Esophagus (tissue), 2 donors: ENCODE data around the gene WHRN. TPM values are rescaled to one million over a fixed set of nuclear protein-coding genes. Genes with fewer than 3 reads are reported as not detected.

ENCODE experiments used
- H3K27ac ChIP-seq, 2 donors: one replicate each; pipeline ENCODE4 v1.5.1; 2013; ENCODE audit warnings: low read depth in 2 of 2, mild to moderate bottlenecking in 2 of 2, inconsistent platforms in 1 of 2, low read length in 1 of 2, moderate library complexity in 1 of 2
- H3K27me3 ChIP-seq, 2 donors: one replicate each; pipeline ENCODE4 v1.6.1; 2013; ENCODE audit warnings: low read length in 2 of 2, control low read depth in 1 of 2, mild to moderate bottlenecking in 1 of 2; ENCODE audit not compliant: insufficient read depth in 2 of 2, control insufficient read depth in 1 of 2
- H3K36me3 ChIP-seq, 2 donors: one replicate each; pipeline ENCODE4 v1.6.1; 2013; ENCODE audit warnings: low read length in 1 of 2; ENCODE audit not compliant: control insufficient read depth in 2 of 2, insufficient read depth in 2 of 2
- H3K4me1 ChIP-seq, 2 donors: one replicate each; pipeline ENCODE4 v1.6.1; 2013; ENCODE audit warnings: low read length in 1 of 2; ENCODE audit not compliant: control insufficient read depth in 2 of 2, insufficient read depth in 2 of 2
- H3K4me3 ChIP-seq, 2 donors: one replicate each; pipeline ENCODE4 v1.5.1; 2013; ENCODE audit warnings: low read length in 2 of 2, mild to moderate bottlenecking in 2 of 2, low read depth in 1 of 2, moderate library complexity in 1 of 2
- H3K9me3 ChIP-seq, 2 donors: one replicate each; pipeline ENCODE4 v1.6.1; 2013; ENCODE audit warnings: mild to moderate bottlenecking in 2 of 2, low read depth in 1 of 2, low read length in 1 of 2, moderate library complexity in 1 of 2; ENCODE audit not compliant: control insufficient read depth in 2 of 2, insufficient read depth in 1 of 2
- WGBS, 2 donors: extraction: QIAGEN DNeasy Blood & Tissue Kit; methylation state at CpG; one replicate each; pipeline ENCODE4 v1.1.7; 2013; 5-methylcytosine and 5-hydroxymethylcytosine counted together
- polyA plus RNA-seq, 2 donors: library from polyadenylated mRNA; stranded (reverse); fragments of 200-250 nt; gene quantifications; one replicate each; pipeline ENCODE4 v1.2.3, GENCODE V29; 2013
- donor health status: healthy with polysubstance abuse.
- donor health status: Bipolar disorder and iron deficiency.

The WHRN gene
- polyA plus RNA-seq, 2 donors = 3.4 to 7.6 TPM

DNA sequence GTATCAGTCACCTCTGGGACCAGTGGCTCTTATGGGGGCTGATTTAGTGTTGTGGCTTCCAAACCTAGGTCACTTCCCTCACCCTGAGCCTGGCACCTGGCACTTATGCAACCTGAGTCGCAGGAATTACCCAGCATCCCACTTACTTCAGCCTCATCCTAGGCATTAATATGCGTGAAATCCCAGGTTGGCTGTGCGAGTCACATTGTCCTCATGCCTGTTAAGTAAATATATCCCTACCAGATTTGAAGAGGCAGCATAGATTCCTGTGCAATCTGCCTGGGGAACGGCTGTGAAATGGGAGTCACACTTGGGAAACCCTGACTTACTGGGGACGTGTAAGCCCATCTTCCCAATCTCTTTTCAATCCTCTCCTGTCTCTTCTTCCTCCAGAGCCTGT lies 74.8 kb downstream of the WHRN start:
- 78 to 83% methylated on average over 5 of the region's 5 CpGs for WGBS, 2 donors
- Histone ChIP-seq H3K27ac (no peak overlapping the region), H3K4me1 (no peaks in the 10 kb centered on the region), H3K36me3 (no peaks in the 10 kb centered on the region), H3K4me3 (no peak overlapping the region), H3K9me3 (no peaks in the 10 kb centered on the region), H3K27me3 (no peaks in the 10 kb centered on the region)

DNA sequence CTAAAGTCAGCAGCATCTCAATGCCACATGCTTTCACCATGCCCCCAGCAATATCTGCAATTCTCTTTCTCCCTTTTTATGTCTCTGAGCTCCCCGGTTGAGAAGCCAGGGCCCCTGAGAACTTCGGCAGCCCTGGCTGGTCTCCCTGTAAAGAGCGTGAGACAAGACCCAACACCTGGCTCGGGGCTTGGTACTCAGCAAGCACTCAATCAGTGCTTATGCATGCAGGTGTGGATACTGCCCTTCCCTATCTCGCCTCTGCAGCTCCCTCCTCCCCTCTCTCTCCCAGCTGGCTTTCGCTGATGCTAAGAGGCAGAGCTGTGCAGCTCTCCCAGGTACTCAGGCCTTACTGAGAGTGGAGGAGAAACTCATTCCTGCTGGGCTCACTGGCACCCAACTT lies 75.8 kb downstream of the WHRN start:
- Histone ChIP-seq H3K4me3 (no peak overlapping the region), H3K27ac (no peak overlapping the region), H3K9me3 (no peaks in the 10 kb centered on the region), H3K36me3 (no peaks in the 10 kb centered on the region), H3K27me3 (no peaks in the 10 kb centered on the region), H3K4me1 (no peaks in the 10 kb centered on the region)
- WGBS, 2 donors = 83 to 93% methylated on average over 6 of the region's 6 CpGs

DNA sequence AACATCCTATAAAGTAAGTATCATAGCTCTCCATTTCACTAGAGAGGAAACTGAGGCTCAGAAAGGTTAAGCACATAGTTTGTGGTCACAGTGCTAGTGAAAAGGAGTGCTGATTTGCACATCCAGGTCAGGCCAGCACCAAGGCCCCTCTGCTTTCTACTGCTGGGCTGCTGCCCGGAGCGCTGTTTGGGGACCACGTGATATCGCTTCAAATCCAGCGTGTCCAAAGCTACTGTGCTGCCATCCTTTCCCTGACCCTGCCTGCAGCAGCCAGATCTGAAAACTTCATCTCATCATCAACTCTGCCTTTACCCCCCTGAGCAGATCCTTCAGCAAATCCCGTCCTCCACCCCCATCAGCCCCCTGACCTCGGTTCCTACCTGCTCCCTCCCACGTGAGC lies 76.8 kb downstream of the WHRN start:
- 91 to 92% methylated on average over 8 of the region's 8 CpGs for WGBS, 2 donors

DNA sequence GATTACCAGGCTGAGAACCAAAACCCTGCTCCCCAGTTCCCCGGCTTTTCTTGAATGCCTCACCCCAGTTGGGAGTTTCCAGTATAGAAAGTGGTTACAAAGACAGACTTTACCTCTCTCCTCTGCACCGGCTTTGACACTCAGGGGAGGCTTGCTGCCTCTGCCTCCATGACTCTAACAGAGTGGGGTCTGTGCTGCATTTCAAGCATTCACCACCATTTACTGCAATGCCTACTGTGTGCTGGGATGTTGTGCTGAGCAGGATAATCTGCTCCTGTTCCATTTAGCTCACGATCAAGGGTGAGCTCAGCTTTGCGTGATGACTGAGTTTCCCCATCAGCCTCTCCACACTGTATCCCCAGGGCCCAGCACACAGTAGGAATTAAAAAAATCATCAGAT lies 77.6 kb downstream of the WHRN start:
- WGBS, 2 donors = 91 to 93% methylated on average over 4 of the region's 4 CpGs
- Histone ChIP-seq H3K4me1 (no peaks in the 10 kb centered on the region), H3K4me3 (no peak overlapping the region), H3K9me3 (no peaks in the 10 kb centered on the region), H3K27me3 (no peaks in the 10 kb centered on the region), H3K27ac (no peak overlapping the region), H3K36me3 (peaks cover 0 to 5% of the 10 kb centered on the region in 2 donors)

More for the DNA sequence above, 76.8 kb downstream of the WHRN start:
- H3K9me3 ChIP-seq = no peaks in the 10 kb centered on the region
- H3K27me3 ChIP-seq = no peaks in the 10 kb centered on the region
- H3K4me1 ChIP-seq = no peaks in the 10 kb centered on the region
- H3K36me3 ChIP-seq = peaks cover 0 to 5% of the 10 kb centered on the region in 2 donors
- no peak overlapping the region for H3K4me3 ChIP-seq
- H3K27ac ChIP-seq = no peak overlapping the region

DNA sequence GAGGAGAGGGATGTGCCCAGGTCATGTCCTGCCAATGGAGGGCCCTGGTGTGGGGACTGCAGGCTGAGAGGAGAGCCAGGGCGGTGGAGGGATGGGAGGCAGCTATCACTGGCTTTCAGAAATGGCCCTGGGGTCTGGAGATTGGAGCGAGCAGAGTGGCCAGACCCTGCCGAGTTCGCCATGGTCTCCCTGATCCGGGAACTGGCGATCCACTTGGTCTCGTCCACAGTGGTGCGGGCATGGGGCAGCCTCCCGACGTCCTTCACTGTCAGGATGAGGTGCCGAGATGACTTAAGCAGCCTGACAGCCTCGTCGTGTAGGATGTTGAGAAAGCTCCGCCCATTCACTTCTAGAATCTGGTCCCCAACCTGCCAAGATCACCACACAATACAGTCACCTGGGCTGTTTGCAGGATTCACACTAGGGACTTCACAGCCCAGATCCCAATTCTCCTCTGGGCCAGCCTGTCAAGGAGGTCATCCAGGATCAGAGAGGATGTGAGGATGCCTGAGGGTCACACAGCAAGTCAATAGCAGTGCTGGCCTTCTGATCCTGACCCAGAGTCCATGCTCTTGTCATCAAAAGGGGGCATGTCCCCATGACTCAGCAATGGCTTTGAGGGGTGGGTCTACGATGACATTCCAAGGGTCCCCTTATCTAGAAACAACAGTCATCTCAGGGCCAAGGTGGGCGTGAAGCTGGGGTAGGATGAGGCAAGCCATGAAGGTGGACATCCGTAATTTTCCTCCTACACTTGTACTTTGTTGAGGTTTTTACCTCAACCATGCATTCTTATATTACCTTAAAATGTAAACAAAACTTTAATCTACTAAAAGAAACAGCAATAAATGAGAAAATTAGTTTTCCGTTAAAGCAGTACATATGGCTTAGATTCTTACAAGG lies 79.0 kb downstream of the WHRN start:
- Histone ChIP-seq H3K27me3 (no peaks in the 10 kb centered on the region), H3K4me1 (no peaks in the 10 kb centered on the region), H3K36me3 (peaks cover 0 to 5% of the 10 kb centered on the region in 2 donors), H3K4me3 (no peak overlapping the region), H3K27ac (no peak overlapping the region), H3K9me3 (no peaks in the 10 kb centered on the region)
- 88 to 90% methylated on average over 18 of the region's 18 CpGs for WGBS, 2 donors

DNA sequence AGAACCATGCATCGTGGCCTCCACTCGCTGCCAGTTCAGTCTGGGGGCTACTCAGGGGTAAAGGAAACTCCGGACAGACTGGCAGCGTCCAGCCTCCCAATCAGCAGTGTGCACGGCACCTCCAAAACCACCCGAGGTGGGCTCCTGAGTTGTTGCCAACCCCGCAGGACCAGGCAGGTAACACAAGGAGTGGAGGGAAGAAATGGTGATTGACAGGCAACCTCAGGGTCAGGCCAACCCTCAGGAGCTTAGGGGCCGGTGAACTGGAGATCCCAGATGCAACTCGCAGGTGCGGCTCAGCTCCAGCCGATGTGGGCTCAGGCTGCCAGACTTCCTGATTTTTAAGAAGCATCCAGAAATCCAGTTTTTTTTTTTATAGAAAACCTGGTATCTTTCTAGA lies 80.1 kb downstream of the WHRN start:
- Histone ChIP-seq H3K4me3 (no peak overlapping the region), H3K27me3 (no peaks in the 10 kb centered on the region), H3K36me3 (peaks cover 0 to 5% of the 10 kb centered on the region in 2 donors), H3K4me1 (no peaks in the 10 kb centered on the region), H3K9me3 (no peaks in the 10 kb centered on the region), H3K27ac (no peak overlapping the region)
- 87 to 88% methylated on average over 11 of the region's 11 CpGs for WGBS, 2 donors

DNA sequence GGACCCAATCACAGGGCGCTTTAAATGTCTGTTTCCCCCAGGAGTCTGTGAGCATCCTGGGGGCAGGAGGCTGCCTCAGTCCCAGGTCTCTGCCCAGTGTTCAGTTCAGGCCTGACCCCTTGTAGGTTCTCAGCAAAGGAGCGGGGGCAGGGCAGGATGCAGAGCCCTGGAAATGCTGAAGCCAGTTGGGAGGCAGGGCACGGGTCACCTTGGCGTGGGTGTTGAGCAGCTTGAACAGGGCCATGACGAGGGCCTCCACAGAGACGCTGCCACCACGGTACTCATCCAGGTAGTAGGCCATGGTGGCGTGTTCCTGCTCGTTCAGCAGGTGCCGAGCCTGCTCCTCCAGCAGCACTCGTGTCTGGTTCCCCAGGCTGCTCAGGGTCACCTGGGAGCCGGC lies 81.1 kb downstream of the WHRN start:
- Histone ChIP-seq H3K4me1 (no peaks in the 10 kb centered on the region), H3K27me3 (no peaks in the 10 kb centered on the region), H3K4me3 (no peak overlapping the region), H3K9me3 (no peaks in the 10 kb centered on the region), H3K36me3 (peaks cover 0 to 5% of the 10 kb centered on the region in 2 donors), H3K27ac (no peak overlapping the region)
- WGBS, 2 donors = 78 to 87% methylated on average over 12 of the region's 12 CpGs

DNA sequence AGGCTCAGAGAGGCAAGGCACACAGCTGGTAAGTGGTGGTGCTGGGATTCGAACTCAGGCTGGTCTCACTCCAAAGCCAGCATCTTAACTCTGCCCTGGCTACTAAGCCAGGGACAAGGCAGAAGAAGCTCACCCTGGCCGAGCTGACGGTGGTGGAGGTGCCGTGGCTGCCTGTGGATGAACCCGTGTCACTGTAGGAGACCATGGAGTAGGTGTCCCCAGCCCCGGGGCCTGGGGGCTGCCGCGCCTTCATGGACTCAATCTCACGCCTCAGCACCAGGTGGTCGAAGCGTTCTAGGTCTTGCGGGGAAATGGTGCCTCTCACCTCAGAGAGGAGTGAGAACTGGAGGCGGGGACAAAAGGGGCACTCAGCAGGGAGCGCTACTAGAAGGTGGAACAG lies 82.1 kb downstream of the WHRN start:
- WGBS, 2 donors = 91% methylated on average over 14 of the region's 14 CpGs
- no peaks in the 10 kb centered on the region for H3K4me1 ChIP-seq
- H3K27ac ChIP-seq = no peak overlapping the region
- H3K36me3 ChIP-seq = peaks cover 0 to 5% of the 10 kb centered on the region in 2 donors
- no peak overlapping the region for H3K4me3 ChIP-seq
- H3K9me3 ChIP-seq = no peaks in the 10 kb centered on the region
- H3K27me3 ChIP-seq = no peaks in the 10 kb centered on the region

DNA sequence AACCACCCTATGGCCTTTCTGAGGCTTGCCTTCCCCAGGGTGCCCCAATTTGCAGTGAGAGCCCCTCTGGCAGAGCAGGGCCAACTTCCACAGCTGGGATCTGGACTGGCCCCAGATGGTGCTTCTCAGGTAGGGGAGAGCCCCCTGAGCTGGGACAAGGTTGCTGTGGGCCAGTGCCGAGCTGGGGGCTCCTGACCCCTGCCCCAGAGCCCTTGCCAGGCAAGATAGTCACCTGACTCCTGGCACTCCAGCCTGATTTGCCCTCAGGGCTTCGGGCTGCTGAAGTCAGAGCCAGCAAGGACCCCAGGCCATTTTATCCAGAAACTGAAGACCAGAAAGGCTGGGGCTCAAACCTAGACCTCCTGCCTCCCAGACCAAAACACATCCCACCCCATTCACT lies 84.1 kb downstream of the WHRN start:
- no peaks in the 10 kb centered on the region for H3K27me3 ChIP-seq
- peaks cover 0 to 5% of the 10 kb centered on the region in 2 donors for H3K36me3 ChIP-seq
- no peaks in the 10 kb centered on the region for H3K4me1 ChIP-seq
- no peaks in the 10 kb centered on the region for H3K9me3 ChIP-seq
- no peak overlapping the region for H3K4me3 ChIP-seq
- H3K27ac ChIP-seq = no peak overlapping the region
- WGBS, 2 donors = 80 to 92% methylated on average over 2 of the region's 2 CpGs

DNA sequence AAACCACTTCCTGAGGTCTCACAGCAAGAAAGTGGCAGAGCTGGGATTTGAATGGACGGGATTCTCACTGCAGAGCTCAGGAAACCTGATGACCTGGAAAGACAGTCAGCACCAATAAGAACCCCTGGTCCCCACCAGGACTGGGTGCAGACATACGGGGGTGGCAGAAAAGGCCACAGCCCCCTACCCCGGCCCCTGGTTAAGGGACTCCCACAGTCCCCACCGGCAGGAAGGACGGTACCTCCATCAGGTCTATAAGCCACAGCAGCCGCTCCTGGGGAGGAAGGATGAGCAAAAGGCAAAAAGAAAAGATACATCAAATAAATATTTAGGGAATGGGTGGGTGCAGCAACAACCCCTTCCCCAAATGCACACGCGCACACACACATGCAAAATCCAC lies 85.5 kb downstream of the WHRN start:
- Histone ChIP-seq H3K4me1 (no peaks in the 10 kb centered on the region), H3K27ac (no peak overlapping the region), H3K9me3 (no peaks in the 10 kb centered on the region), H3K36me3 (peaks cover 0 to 5% of the 10 kb centered on the region in 2 donors), H3K4me3 (no peak overlapping the region), H3K27me3 (no peaks in the 10 kb centered on the region)
- WGBS, 2 donors = 93 to 96% methylated on average over 8 of the region's 8 CpGs
